Progenitor cell of endocrine pancreas (in vitro differentiated cells): ENCODE data around the gene B4GALT5. TPM values are rescaled to one million over a fixed set of nuclear protein-coding genes. Genes with fewer than 3 reads are reported as not detected.
A peak's percentile ranks its signal among the peaks of the same experiment; 100 is the strongest.

Experiments used
- DNase-seq: peaks from one replicate; pipeline ENCODE4 v3.0.0; 2021; ENCODE audit warnings: low spot score; ENCODE audit not compliant: unreplicated experiment
- H3K27ac Mint-ChIP-seq: 2 replicates; pipeline ENCODE4 v1.8.0; 2021; ENCODE audit warnings: mild to moderate bottlenecking, moderate library complexity, mixed read lengths
- H3K27me3 Mint-ChIP-seq: 2 replicates; pipeline ENCODE4 v1.8.0; 2021; ENCODE audit warnings: mixed read lengths
- H3K36me3 Mint-ChIP-seq: 2 replicates; pipeline ENCODE4 v1.8.0; 2022; ENCODE audit warnings: mixed read lengths; ENCODE audit not compliant: insufficient read depth
- H3K4me1 Mint-ChIP-seq: 2 replicates; pipeline ENCODE4 v1.8.0; 2021; ENCODE audit warnings: low read depth, mixed read lengths
- H3K4me3 Mint-ChIP-seq: 2 replicates; pipeline ENCODE4 v1.8.0; 2021; ENCODE audit warnings: low read depth, mild to moderate bottlenecking, moderate library complexity, mixed read lengths
- H3K9me3 Mint-ChIP-seq: 2 replicates; pipeline ENCODE4 v1.8.0; 2021; ENCODE audit warnings: low read depth, mixed read lengths
- total RNA-seq: library from RNA; stranded (reverse); gene quantifications from 2 replicates; pipeline ENCODE4 v1.2.1, GENCODE V29; 2021
- TF ChIP-seq, protein P1 (sequence below): fragments of 200-600 bp; sonication (generic); IDR thresholded peaks from one replicate; pipeline ENCODE4 v1.5.0; 2021; ENCODE audit warnings: antibody characterized with exemption, mild to moderate bottlenecking; ENCODE audit not compliant: unreplicated experiment

Gene B4GALT5
- total RNA-seq, 1 donor from 2014 or later, result 58.6 TPM

DNA sequence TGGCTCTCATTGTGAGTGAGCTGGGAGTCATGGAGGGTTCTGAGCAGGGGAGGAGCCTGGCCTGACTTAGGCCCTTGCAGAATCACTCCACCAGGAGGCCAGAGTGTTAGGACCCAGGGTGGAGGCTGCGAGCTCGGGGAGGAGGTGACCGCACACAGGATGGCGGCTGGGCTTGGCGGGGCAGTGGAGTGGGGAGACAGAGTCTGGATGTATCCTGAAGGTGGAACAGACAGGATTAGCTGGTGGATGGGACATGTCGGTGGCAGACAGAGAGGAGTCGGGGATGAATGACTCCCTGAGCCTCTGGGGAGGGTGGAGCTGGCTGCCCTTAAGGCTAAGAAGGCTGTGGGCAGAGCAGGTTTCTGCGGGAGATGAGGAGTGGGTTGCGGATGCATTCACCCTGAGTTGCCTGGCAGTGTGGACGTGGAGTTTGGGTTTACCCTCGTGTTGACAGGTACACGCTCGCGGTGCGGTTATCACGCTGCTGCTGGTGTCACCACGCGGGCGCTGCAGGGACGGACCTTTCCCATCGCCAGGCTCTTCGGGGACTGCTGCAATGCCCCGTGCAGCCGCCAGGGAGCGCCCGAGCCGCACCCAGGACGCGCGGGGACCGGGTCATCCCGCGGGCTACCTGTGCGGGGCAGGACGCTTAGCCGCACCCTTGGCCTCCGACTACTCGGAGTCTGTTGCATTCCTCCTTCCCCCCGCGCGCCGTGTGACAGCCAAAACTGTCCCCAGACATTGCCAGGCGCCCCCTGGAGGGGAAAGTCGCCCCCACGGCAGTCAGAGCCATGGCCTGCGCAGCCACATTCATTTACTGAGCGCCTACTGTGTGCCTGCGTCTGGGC lies 102.8 kb downstream of the B4GALT5 start:
- no peaks in the 10 kb centered on the region for H3K36me3 Mint-ChIP-seq
- peak overlapping the region; percentile 56 for H3K4me3 Mint-ChIP-seq
- peak; percentile 91 for DNase-seq
- H3K4me1 Mint-ChIP-seq, result peaks cover 2% of the 10 kb centered on the region
- H3K27ac Mint-ChIP-seq, result peak overlapping the region; percentile 55
- TF ChIP-seq, protein P1, sequence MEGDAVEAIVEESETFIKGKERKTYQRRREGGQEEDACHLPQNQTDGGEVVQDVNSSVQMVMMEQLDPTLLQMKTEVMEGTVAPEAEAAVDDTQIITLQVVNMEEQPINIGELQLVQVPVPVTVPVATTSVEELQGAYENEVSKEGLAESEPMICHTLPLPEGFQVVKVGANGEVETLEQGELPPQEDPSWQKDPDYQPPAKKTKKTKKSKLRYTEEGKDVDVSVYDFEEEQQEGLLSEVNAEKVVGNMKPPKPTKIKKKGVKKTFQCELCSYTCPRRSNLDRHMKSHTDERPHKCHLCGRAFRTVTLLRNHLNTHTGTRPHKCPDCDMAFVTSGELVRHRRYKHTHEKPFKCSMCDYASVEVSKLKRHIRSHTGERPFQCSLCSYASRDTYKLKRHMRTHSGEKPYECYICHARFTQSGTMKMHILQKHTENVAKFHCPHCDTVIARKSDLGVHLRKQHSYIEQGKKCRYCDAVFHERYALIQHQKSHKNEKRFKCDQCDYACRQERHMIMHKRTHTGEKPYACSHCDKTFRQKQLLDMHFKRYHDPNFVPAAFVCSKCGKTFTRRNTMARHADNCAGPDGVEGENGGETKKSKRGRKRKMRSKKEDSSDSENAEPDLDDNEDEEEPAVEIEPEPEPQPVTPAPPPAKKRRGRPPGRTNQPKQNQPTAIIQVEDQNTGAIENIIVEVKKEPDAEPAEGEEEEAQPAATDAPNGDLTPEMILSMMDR, result peak; percentile 95
- H3K9me3 Mint-ChIP-seq, result no peaks in the 10 kb centered on the region
- H3K27me3 Mint-ChIP-seq, result peaks cover 11% of the 10 kb centered on the region

- TF ChIP-seq, protein P1, result peak; percentile 94
- no peak overlapping the region for H3K4me3 Mint-ChIP-seq
Observed at GRCh38 chr20:49608752-49609670, 104.7 kb downstream of the B4GALT5 start.

DNA sequence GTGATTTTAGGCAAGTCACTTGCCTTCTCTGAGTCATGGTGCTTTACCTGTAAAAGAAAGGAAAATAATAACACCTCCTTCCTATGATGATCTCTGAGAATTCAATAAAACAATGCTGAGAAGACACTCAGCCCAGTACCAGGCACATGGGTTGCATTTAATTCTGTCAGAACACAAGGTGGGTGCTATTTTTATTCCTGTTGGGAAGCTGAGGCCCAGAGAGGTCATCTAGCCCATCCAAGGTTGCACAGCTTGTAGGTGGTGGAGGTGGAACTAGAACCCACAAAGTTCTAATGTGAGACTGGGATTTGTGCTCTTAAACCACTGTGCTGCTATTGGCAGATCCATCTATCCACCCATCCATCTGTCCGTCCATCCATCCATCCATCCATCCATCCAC lies 106.1 kb downstream of the B4GALT5 start:
- no peak for DNase-seq
- Mint-ChIP-seq H3K4me1 (peaks cover 4% of the 10 kb centered on the region), H3K4me3 (no peak overlapping the region), H3K36me3 (no peaks in the 10 kb centered on the region), H3K27ac (no peak overlapping the region), H3K9me3 (no peaks in the 10 kb centered on the region), H3K27me3 (peaks cover 11% of the 10 kb centered on the region)
- TF ChIP-seq, protein P1, result no peak

More at GRCh38 chr20:49608752-49609670, 104.7 kb downstream of the B4GALT5 start:
- Mint-ChIP-seq H3K27ac (no peak overlapping the region), H3K36me3 (no peaks in the 10 kb centered on the region), H3K9me3 (no peaks in the 10 kb centered on the region), H3K4me1 (peaks cover 4% of the 10 kb centered on the region), H3K27me3 (peaks cover 11% of the 10 kb centered on the region)
- peak; percentile 67 for DNase-seq

- TF ChIP-seq, protein P1, result peak; percentile 50
- no peak for DNase-seq
Observed at GRCh38 chr20:49603209-49603627, 110.5 kb downstream of the B4GALT5 start.

More at GRCh38 chr20:49603209-49603627, 110.5 kb downstream of the B4GALT5 start:
- Mint-ChIP-seq H3K27me3 (peaks cover 2% of the 10 kb centered on the region), H3K27ac (no peak overlapping the region), H3K9me3 (no peaks in the 10 kb centered on the region), H3K4me1 (peaks cover 3% of the 10 kb centered on the region), H3K4me3 (no peak overlapping the region), H3K36me3 (no peaks in the 10 kb centered on the region)
